Muscle layer of colon (tissue), 2 donors: ENCODE data around the gene SCYL3.
"Not testable (repeated sequence)": the region's sequence is repeated elsewhere in the genome, so short reads cannot be mapped to it uniquely, and the experiment has no call there.

Experiments used
- H3K27ac ChIP-seq: one replicate; pipeline ENCODE4 v1.7.0; 2013; ENCODE audit warnings: low read depth, mild to moderate bottlenecking, low read length, moderate library complexity
- H3K27me3 ChIP-seq, 2 donors: one replicate each; pipeline ENCODE4 v1.7.0; 2013; ENCODE audit warnings: low read length in 2 of 2, mild to moderate bottlenecking in 2 of 2; ENCODE audit not compliant: insufficient read depth in 2 of 2, control insufficient read depth in 1 of 2
- H3K36me3 ChIP-seq: one replicate; pipeline ENCODE4 v1.7.0; 2013; ENCODE audit warnings: mild to moderate bottlenecking, low read length; ENCODE audit not compliant: insufficient read depth
- H3K4me1 ChIP-seq: one replicate; pipeline ENCODE4 v1.7.0; 2013; ENCODE audit warnings: mild to moderate bottlenecking, low read length; ENCODE audit not compliant: insufficient read depth
- H3K4me3 ChIP-seq, 2 donors: one replicate each; pipeline ENCODE4 v1.7.0; 2013; ENCODE audit warnings: low read length in 2 of 2, low read depth in 1 of 2, mild to moderate bottlenecking in 1 of 2, moderate library complexity in 1 of 2
- H3K9ac ChIP-seq: one replicate; pipeline ENCODE4 v1.7.0; 2013; ENCODE audit warnings: low read length
- H3K9me3 ChIP-seq: one replicate; pipeline ENCODE4 v1.7.0; 2013; ENCODE audit warnings: mild to moderate bottlenecking, low read length
- donor health status: abdominal sarcoma.
- donor health status: Adenocarcinoma of cecum.

Gene SCYL3

DNA sequence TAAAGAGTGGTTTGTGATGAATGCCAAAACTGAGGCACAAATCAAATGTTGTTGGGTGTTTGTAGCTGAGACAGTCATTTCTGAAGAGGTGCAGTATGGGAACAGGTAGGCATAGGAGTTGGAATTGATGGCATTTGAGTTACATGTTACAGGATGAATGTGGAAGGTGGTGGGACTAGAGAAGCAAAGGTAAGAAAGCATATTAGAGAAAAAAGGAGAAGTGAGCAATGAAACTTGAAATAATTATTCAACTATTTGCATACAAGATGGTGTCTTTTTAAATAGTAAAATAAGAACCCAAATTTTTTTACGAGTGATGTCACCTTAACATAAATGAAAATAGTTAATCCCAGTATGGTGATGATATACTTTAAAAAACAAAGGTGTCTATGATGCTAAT, 58.8 kb downstream of the SCYL3 start:
- no peaks in the 10 kb centered on the region for H3K4me1 ChIP-seq
- H3K36me3 ChIP-seq, result peaks cover 16% of the 10 kb centered on the region
- H3K27ac ChIP-seq, result no peak overlapping the region
- no peaks in the 10 kb centered on the region for H3K9me3 ChIP-seq
- H3K27me3 ChIP-seq, result no peaks in the 10 kb centered on the region
- no peak overlapping the region for H3K9ac ChIP-seq
- H3K4me3 ChIP-seq, result no peak overlapping the region

DNA sequence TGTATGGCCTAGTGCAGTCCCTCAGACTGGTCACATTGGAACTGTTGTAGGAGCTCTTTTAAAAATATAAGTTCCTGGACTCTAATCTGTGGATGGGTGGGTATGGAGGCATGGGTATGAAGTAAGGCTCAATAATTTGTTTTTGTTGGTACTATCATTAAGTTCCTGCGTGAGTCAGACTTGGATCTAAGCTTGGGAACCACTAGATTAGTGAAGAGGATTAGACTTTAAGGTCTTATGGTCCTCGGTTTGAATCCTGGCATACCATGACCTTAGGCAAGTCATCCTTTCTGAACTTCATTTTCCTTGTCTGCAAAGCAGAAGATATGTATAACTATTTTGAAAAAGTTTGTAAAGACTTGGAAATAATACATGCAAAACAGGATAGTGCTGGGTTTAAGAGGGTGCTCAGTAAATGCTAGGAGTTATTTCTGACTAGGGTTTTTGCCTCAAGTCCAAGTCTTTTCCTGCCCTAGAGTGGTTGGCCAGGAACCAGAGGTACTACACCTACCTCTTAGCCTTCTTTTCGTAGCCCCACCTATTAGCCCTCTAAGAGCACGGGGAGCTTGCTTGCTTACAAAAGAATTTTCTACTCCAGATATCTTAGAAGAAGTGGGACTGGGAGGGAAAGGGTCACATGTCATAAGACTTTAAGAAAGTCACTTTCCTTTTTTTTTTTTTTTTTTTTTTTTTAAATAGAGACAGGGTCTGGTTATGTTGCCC, 60.4 kb downstream of the SCYL3 start:
- H3K4me1 ChIP-seq, result no peaks in the 10 kb centered on the region
- no peak overlapping the region for H3K9ac ChIP-seq
- no peaks in the 10 kb centered on the region for H3K9me3 ChIP-seq
- H3K27me3 ChIP-seq, result no peaks in the 10 kb centered on the region
- no peak overlapping the region for H3K4me3 ChIP-seq
- peaks cover 16% of the 10 kb centered on the region for H3K36me3 ChIP-seq
- H3K27ac ChIP-seq, result no peak overlapping the region

GRCh38 chr1:169829671-169830070, 64.0 kb downstream of the SCYL3 start:
- Histone ChIP-seq H3K27ac (no peak overlapping the region), H3K4me1 (no peaks in the 10 kb centered on the region), H3K9me3 (no peaks in the 10 kb centered on the region), H3K4me3 (no peak overlapping the region), H3K27me3 (no peaks in the 10 kb centered on the region), H3K9ac (no peak overlapping the region), H3K36me3 (peaks cover 20% of the 10 kb centered on the region)

DNA sequence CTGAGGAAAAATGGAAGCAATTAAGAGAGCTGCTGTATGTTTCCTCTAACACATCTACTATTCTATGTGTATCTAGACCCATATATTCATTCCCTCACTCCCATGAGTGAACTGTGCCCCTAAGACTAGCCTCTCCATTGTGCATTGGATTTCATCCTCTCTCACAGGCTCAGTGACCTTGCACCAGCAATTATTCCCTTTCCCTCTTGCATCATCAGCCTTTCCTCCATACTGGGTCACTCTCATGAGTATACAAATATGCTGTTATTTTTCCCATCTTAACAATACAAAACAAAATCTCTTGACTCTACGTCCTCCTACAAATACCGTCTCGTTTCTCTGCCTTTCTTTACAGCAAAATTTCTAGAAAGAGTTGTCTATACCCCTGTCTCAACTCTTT, 69.5 kb downstream of the SCYL3 start:
- H3K9ac ChIP-seq, result no peak overlapping the region
- H3K27ac ChIP-seq, result no peak overlapping the region
- no peaks in the 10 kb centered on the region for H3K4me1 ChIP-seq
- no peaks in the 10 kb centered on the region for H3K9me3 ChIP-seq
- no peak overlapping the region for H3K4me3 ChIP-seq
- H3K36me3 ChIP-seq, result peaks cover 4% of the 10 kb centered on the region
- no peaks in the 10 kb centered on the region for H3K27me3 ChIP-seq

DNA sequence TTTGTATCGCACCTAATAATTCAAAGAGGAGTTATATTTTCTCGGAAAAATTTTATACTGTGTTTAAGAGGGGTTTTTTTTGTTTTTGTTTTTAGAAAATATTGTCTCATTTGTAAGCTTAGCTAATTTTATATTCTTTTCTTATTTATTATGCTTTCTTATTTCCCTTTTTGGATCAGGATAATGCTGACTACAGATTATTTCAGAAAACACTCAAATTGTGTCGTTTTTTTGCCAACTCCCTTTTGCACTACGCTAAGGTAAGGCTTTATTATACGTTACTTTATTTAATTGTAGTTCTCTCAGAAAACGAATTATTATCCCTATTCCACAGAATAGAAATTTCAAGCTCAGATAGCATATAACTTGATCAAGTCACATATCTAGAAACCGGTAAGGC, 72.2 kb downstream of the SCYL3 start:
- no peaks in the 10 kb centered on the region for H3K9me3 ChIP-seq
- H3K27ac ChIP-seq, result no peak overlapping the region
- H3K9ac ChIP-seq, result no peak overlapping the region
- H3K4me3 ChIP-seq, result no peak overlapping the region
- no peaks in the 10 kb centered on the region for H3K36me3 ChIP-seq
- H3K4me1 ChIP-seq, result no peaks in the 10 kb centered on the region
- no peaks in the 10 kb centered on the region for H3K27me3 ChIP-seq

GRCh38 chr1:169816617-169817016, 77.1 kb downstream of the SCYL3 start:
- Histone ChIP-seq H3K9ac (no peak overlapping the region), H3K36me3 (peaks cover 4% of the 10 kb centered on the region), H3K27me3 (no peaks in the 10 kb centered on the region), H3K27ac (no peak overlapping the region), H3K9me3 (no peaks in the 10 kb centered on the region), H3K4me1 (no peaks in the 10 kb centered on the region), H3K4me3 (no peak overlapping the region)

DNA sequence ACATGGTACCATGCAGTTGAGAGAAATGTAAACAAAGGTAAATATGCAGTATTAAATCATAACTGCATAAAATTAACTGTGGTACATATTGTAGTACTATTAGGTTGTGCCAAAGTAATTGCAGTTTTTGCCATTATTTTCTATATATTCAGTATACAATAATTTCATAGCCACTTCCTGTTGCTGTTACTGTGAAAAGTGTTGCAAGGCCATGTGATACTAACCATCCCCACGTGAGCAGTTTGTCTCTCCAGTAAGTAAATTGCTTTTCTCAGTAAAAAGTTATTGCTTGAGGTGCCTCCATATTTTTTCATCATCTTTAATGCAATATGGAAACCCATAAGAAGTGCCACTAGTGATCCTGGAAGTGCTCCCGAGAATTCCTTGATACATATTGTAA, 79.4 kb downstream of the SCYL3 start:
- H3K4me3 ChIP-seq, result no peak overlapping the region
- H3K9ac ChIP-seq, result no peak overlapping the region
- H3K4me1 ChIP-seq, result no peaks in the 10 kb centered on the region
- no peaks in the 10 kb centered on the region for H3K27me3 ChIP-seq
- H3K36me3 ChIP-seq, result peaks cover 4% of the 10 kb centered on the region
- no peak overlapping the region for H3K27ac ChIP-seq
- H3K9me3 ChIP-seq, result no peaks in the 10 kb centered on the region

- peaks cover 4% of the 10 kb centered on the region for H3K36me3 ChIP-seq
- H3K9ac ChIP-seq, result no peak overlapping the region
- H3K27me3 ChIP-seq, result no peaks in the 10 kb centered on the region
- H3K4me1 ChIP-seq, result no peaks in the 10 kb centered on the region
- H3K9me3 ChIP-seq, result no peaks in the 10 kb centered on the region
- H3K4me3 ChIP-seq, result no peak overlapping the region
- H3K27ac ChIP-seq, result no peak overlapping the region
Observed at GRCh38 chr1:169812131-169812530, 81.6 kb downstream of the SCYL3 start.

DNA sequence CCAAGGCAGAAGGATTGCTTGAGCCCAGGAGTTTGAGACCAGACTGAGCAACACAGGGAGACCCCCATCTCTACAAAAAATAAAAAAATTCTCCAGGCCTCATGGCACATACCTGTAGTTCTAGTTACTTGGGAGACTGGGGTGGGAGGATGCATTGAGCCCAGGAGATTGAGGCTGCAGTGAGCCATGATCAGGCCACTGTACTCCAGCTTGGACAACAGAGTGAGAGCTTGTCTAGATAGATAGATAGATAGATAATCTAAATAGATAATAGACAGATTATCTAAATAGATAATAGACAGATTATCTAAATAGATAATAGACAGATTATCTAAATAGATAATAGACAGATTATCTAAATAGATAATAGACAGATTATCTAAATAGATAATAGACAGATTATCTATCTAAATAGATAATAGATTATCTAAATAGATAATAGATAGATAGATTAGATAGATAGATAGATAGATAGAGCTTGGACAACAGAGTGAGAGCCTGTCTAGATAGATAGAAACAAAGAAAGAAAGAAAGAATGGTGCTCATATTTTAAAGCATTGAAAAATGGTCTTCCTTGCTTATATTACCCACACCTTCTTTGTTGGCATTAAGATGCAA, 82.2 kb downstream of the SCYL3 start:
- not testable (repeated sequence) for H3K36me3 ChIP-seq, H3K9me3 ChIP-seq, H3K27me3 ChIP-seq, H3K4me1 ChIP-seq, H3K9ac ChIP-seq, H3K27ac ChIP-seq, H3K4me3 ChIP-seq

- no peak overlapping the region for H3K9ac ChIP-seq
- H3K27ac ChIP-seq, result no peak overlapping the region
- no peak overlapping the region for H3K4me3 ChIP-seq
- H3K4me1 ChIP-seq, result no peaks in the 10 kb centered on the region
- H3K27me3 ChIP-seq, result no peaks in the 10 kb centered on the region
- no peaks in the 10 kb centered on the region for H3K9me3 ChIP-seq
- peaks cover 6% of the 10 kb centered on the region for H3K36me3 ChIP-seq
Observed at GRCh38 chr1:169809370-169810095, 84.2 kb downstream of the SCYL3 start.

DNA sequence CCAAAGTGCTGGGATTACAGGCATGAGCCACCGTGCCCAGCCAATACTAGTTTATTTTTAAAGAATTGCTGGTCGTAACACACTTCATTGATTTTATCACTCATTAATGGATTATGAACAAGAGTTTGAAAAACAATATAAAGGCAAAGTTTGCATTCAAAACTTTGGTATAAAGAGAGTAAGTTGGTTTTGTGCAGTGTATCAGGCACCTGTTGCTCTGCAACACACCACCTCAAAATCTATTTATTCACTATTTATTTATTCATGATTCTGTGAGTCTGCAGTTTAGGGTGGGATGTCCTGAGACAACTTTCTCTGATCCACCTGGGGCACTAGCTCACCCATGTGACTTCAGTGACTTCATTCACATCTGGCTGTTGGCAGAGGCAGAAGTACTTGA, 88.8 kb downstream of the SCYL3 start:
- Histone ChIP-seq H3K4me1 (no peaks in the 10 kb centered on the region), H3K9ac (no peak overlapping the region), H3K27ac (no peak overlapping the region), H3K9me3 (no peaks in the 10 kb centered on the region), H3K27me3 (no peaks in the 10 kb centered on the region), H3K36me3 (peaks cover 12% of the 10 kb centered on the region), H3K4me3 (no peak overlapping the region)
